Activated T-cell treated with anti-CD3 and anti-CD28 coated beads, Interleukin-2, amount 50 U/mL, for 72 hours (primary cell): Measurements from ENCODE around the gene LRRC49. TPM values are rescaled to one million over a fixed set of nuclear protein-coding genes. Genes with fewer than 3 reads are reported as not detected.
"Not testable (repeated sequence)": the region's sequence is repeated elsewhere in the genome, so short reads cannot be mapped to it uniquely, and the experiment has no call there.

ENCODE experiments used
- ATAC-seq, 2 donors: fragments of 150-1000 bp; cut with Tn5 transposase; replicated peaks in 1 of 2; 2 replicates each; pipeline ENCODE4 v1.10.0; 2021; ENCODE audit warnings: moderate library complexity in 2 of 2, mild to moderate bottlenecking in 1 of 2
- DNase-seq, 2 donors: peaks; one replicate each; pipeline ENCODE4 v3.0.0; 2021 to 2022; ENCODE audit warnings: mixed read lengths in 1 of 2
- H3K27ac Mint-ChIP-seq: one replicate; pipeline ENCODE4 v1.8.0; 2022; ENCODE audit warnings: mild to moderate bottlenecking, moderate library complexity, mixed read lengths
- H3K27me3 Mint-ChIP-seq: one replicate; pipeline ENCODE4 v1.8.0; 2022; ENCODE audit warnings: low read depth, mixed read lengths
- H3K36me3 Mint-ChIP-seq, 2 donors: one replicate each; pipeline ENCODE4 v1.8.0; 2022; ENCODE audit warnings: mixed read lengths in 2 of 2, mild to moderate bottlenecking in 1 of 2; ENCODE audit not compliant: insufficient read depth in 2 of 2
- H3K4me1 Mint-ChIP-seq: one replicate; pipeline ENCODE4 v1.8.0; 2022; ENCODE audit warnings: low read depth, mixed read lengths
- H3K4me3 Mint-ChIP-seq, 2 donors: one replicate each; pipeline ENCODE4 v1.8.0; 2022; ENCODE audit warnings: mild to moderate bottlenecking in 2 of 2, mixed read lengths in 2 of 2, moderate library complexity in 2 of 2
- H3K9me3 Mint-ChIP-seq, 2 donors: one replicate each; pipeline ENCODE4 v1.8.0; 2022; ENCODE audit warnings: mixed read lengths in 2 of 2
- total RNA-seq, 2 donors: library from RNA; stranded (reverse); gene quantifications; one replicate each; pipeline ENCODE4 v1.2.3, GENCODE V29; 2022

Gene LRRC49
- total RNA-seq, 2 donors from 2014 or later: 0.41 to 2.2 TPM

DNA sequence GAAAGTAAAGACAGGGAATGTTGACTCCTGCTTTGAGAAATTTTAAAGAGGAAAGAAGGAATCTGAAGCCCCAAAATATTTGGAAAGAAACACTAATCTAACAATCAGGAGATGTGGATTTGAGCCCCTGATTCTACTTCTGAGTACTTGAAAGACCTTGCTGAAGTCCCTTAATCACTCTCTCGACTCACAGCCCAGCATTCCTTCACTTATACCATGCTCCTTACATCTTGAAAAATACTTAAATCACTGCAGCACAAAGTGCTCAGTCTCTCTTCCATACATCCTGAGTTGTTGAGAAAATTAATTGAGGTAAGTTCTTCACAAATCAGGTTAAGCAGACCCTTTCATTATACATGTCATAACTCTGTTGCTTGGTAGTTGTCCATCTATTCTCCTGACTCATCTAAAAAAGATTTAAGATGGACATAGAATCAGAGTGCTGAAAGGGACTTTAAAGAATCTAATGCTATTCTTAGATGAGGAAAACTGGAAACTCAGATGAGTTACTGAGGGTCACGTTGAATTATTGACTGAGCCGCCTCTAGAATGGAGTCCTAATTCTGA, 149.8 kb downstream of the LRRC49 start:
- ATAC-seq (no peak), DNase-seq (no peak)
- H3K27me3 Mint-ChIP-seq: peaks cover 14% of the 10 kb centered on the region
- no peaks in the 10 kb centered on the region for H3K36me3 Mint-ChIP-seq
- no peaks in the 10 kb centered on the region for H3K4me1 Mint-ChIP-seq
- H3K4me3 Mint-ChIP-seq: no peak overlapping the region
- no peak overlapping the region for H3K27ac Mint-ChIP-seq
- H3K9me3 Mint-ChIP-seq: no peaks in the 10 kb centered on the region

DNA sequence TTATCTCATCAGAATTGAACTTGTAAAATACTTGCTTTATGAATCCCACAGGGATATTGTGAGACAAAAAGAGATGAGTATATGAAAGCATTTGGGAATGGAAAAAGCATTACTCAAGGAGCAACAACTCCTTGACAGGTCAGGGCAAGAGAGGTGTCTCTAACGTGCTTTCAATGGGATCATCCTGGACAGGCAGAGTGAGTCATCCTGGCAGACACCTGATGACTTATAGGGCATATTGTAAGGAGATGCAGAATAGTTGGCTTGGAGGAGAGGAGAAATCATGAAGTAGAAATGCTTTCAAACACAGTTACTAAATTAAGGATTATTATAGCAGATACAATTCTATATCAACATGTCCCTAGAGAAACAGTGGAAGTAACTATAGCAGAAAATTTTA, 150.7 kb downstream of the LRRC49 start:
- peaks cover 14% of the 10 kb centered on the region for H3K27me3 Mint-ChIP-seq
- H3K27ac Mint-ChIP-seq: no peak overlapping the region
- H3K4me1 Mint-ChIP-seq: no peaks in the 10 kb centered on the region
- no peaks in the 10 kb centered on the region for H3K36me3 Mint-ChIP-seq
- no peak overlapping the region for H3K4me3 Mint-ChIP-seq
- no peak for ATAC-seq
- H3K9me3 Mint-ChIP-seq: no peaks in the 10 kb centered on the region
- no peak for DNase-seq

DNA sequence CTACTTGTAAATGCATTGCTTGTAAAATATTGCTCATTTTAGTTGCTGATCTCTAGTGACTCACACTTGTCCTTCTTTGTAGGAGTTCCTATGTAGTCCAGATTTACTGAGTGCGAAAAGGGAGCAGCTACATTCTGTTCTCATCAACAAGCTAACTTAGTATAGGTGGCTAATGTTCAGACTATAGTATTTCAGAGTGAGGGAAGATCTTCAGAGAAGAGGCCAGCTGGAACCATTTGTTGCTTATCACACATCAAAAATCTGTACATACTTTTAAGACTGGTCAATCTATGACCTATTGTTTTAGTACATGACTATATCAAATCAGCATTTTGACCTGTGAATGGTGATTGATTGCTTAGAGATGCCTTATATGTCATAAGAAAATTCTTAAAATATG, 151.4 kb downstream of the LRRC49 start:
- Mint-ChIP-seq H3K9me3 (no peaks in the 10 kb centered on the region), H3K27ac (no peak overlapping the region), H3K36me3 (no peaks in the 10 kb centered on the region), H3K4me1 (no peaks in the 10 kb centered on the region), H3K27me3 (peaks cover 8% of the 10 kb centered on the region), H3K4me3 (no peak overlapping the region)
- ATAC-seq (no peak), DNase-seq (no peak)

DNA sequence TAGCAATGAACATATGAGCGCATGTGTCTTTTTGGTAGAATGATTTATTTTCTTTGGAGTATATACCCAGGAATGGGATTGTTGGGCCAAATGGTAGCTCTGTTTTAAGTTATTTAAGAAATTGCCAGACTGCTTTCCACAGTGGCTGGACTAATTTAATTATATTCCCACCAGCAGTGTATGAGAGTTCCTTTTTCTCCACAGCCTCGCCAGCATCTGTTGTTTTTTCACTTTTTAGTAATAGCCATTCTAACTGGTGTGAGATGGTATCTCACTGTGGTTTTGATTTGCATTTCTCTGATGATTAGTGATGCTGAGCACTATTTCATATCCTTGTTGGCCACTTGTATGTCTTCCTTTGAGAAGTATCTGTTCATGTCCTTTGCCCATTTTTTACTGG, 153.5 kb downstream of the LRRC49 start:
- H3K36me3 Mint-ChIP-seq, H3K27ac Mint-ChIP-seq, DNase-seq, H3K4me1 Mint-ChIP-seq, H3K9me3 Mint-ChIP-seq, ATAC-seq, H3K4me3 Mint-ChIP-seq: not testable (repeated sequence)
- peaks cover 11% of the 10 kb centered on the region for H3K27me3 Mint-ChIP-seq

DNA sequence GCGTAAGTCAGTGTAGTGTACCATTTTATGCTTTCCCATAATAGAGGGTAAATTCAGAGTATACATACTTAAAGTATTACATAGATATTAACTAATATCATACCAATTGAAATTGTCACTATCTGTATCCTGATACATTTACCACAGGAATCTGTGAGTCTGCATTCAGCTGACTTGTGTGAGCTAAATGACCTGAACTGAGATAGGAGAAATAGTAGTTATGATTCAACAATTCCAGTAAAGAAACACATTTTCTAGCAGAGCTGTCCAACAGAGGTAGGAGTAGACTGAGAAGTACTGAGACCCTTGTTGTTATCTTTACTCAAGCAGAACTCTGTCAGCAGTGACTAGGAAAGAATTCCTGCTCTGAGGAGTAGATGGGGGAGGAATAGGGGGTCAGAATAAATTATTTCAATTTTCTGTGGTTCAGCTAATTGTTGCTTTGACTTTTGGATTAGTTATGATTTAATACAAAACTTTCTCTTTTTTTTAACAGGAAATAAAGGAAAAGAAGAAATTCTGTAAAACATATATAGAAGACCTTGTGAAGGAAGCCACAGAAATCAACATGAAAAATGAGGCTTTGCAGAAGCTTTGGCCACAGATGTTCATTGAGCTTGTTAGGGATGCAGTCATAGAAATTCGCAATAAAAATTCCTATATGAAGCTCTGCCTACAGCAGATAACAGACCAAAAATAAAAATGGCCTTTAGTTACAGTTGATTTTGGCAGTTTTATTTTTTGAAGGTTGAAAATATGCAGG, 156.5 kb downstream of the LRRC49 start:
- Mint-ChIP-seq H3K27ac (no peak overlapping the region), H3K36me3 (peaks cover 0 to 1% of the 10 kb centered on the region in 2 donors), H3K4me3 (no peak overlapping the region), H3K27me3 (peaks cover 21% of the 10 kb centered on the region), H3K9me3 (no peaks in the 10 kb centered on the region), H3K4me1 (no peaks in the 10 kb centered on the region)
- DNase-seq: no peak
- ATAC-seq: no peak

GRCh38 chr15:71049706-71050422, 157.2 kb downstream of the LRRC49 start:
- DNase-seq: no peak
- Mint-ChIP-seq H3K36me3 (peaks cover 0 to 1% of the 10 kb centered on the region in 2 donors), H3K27ac (no peak overlapping the region), H3K4me3 (no peak overlapping the region), H3K9me3 (no peaks in the 10 kb centered on the region), H3K4me1 (no peaks in the 10 kb centered on the region), H3K27me3 (peaks cover 22% of the 10 kb centered on the region)
- no peak for ATAC-seq

GRCh38 chr15:71050461-71050860, 157.8 kb downstream of the LRRC49 start:
- Mint-ChIP-seq H3K9me3 (no peaks in the 10 kb centered on the region), H3K36me3 (peaks cover 0 to 1% of the 10 kb centered on the region in 2 donors)

DNA sequence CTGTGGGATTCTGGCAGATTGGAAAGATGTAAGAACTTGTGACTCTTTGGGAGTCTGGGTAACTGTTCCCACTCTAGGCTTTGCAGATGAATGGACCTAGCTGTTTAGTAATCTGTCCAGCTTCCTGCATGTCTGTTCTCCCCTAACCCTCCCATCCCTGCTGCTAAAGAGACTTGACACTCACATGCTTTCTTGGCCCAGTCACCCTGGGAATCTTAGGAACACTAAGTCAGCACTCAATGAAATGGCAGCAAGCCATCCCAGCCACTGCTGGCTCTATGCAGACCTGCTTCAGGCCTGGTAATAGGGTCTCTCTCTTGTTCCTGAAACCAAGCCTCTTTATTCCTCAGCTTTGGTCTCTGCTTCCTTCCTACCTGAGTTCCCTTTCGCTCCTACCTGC, 158.9 kb downstream of the LRRC49 start:
- H3K9me3 Mint-ChIP-seq: no peaks in the 10 kb centered on the region
- H3K4me1 Mint-ChIP-seq: no peaks in the 10 kb centered on the region

More at GRCh38 chr15:71050461-71050860, 157.8 kb downstream of the LRRC49 start:
- DNase-seq (no peak), ATAC-seq (no peak)
- H3K4me1 Mint-ChIP-seq: no peaks in the 10 kb centered on the region
- peaks cover 22% of the 10 kb centered on the region for H3K27me3 Mint-ChIP-seq
- no peak overlapping the region for H3K27ac Mint-ChIP-seq
- no peak overlapping the region for H3K4me3 Mint-ChIP-seq

DNA sequence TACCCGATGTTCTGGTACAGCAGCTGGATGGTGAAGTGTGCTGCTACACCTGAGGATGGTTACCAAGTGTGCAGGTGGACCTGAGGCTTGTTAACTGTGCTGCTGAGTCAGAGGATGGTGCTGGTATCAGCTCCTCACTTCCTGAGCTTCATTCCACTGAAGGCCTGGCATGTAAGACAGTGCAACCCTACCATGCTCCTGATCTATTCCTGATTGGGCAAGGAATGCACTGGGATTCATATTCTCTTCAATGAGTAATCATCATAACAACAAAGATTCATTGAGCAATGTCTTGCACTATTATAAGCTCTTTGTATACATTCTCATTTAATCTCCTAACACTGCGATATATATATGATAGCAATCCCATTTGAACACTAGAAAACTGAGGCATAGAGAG, 159.7 kb downstream of the LRRC49 start:
- Mint-ChIP-seq H3K9me3 (no peaks in the 10 kb centered on the region), H3K4me3 (no peak overlapping the region), H3K4me1 (no peaks in the 10 kb centered on the region), H3K27ac (no peak overlapping the region), H3K36me3 (peaks cover 0 to 1% of the 10 kb centered on the region in 2 donors), H3K27me3 (peaks cover 22% of the 10 kb centered on the region)
- DNase-seq (no peak), ATAC-seq (no peak)

More for the DNA sequence above, 158.9 kb downstream of the LRRC49 start:
- Mint-ChIP-seq H3K36me3 (peaks cover 0 to 1% of the 10 kb centered on the region in 2 donors), H3K4me3 (no peak overlapping the region), H3K27ac (no peak overlapping the region), H3K27me3 (peaks cover 22% of the 10 kb centered on the region)
- DNase-seq (no peak), ATAC-seq (no peak)

DNA sequence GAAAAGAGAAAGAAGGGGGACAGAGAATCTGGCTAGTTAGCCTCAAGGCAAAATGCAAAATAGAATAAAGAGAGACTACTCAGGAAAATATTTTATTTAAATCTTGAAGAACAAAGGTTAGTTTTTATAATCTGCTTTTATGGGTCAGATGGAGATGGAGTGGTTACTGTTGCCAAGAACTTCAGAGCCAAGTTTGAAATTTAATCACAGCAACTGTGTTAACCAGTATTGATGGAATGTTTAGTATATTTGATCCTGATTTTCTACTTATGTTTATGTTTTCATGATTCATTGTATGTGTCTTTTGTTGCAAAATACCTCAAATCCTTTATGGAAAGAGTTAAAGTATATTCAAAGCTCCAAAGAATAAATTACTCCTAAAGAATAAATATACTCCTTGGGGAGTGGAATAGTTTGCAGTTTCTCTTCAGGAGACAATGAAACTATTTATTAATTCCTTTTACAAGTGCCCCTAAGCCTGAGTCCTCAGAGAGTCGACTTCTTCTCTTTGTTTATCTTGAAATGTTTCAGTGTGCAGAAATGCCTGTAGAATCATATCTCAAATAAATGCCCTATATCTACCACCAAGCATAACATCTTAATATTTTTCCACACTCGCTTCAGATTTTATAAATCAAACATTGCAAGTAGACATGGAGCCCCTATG, 161.8 kb downstream of the LRRC49 start:
- Mint-ChIP-seq H3K4me1 (no peaks in the 10 kb centered on the region), H3K9me3 (no peaks in the 10 kb centered on the region), H3K27ac (no peak overlapping the region), H3K27me3 (peaks cover 20% of the 10 kb centered on the region), H3K4me3 (no peak overlapping the region), H3K36me3 (peaks cover 0 to 1% of the 10 kb centered on the region in 2 donors)
- DNase-seq (no peak), ATAC-seq (no peak)

- no peak for ATAC-seq
- no peaks in the 10 kb centered on the region for H3K4me1 Mint-ChIP-seq
- H3K9me3 Mint-ChIP-seq: no peaks in the 10 kb centered on the region
These were observed 162.8 kb downstream of the LRRC49 start for GRCh38 chr15:71055461-71055860.

DNA sequence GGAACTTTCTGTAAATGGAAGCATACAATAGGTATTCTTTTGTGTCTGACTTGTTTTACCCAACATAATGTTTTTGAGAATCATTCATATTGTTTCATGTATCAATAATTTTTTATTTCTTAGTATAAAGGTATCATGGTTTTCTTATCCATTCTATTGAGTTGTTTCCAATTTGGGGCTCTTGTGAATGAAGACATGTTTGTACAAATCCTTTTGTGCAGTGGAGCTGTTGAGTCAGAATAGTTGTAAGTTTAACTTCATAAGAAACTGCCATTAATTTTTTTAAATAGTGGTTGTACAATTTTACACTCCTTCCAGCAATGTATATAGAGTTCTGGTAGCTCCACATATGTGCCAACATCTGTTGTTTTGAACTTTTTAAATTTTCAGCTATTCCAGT, 163.5 kb downstream of the LRRC49 start:
- Mint-ChIP-seq H3K36me3 (peaks cover 0 to 3% of the 10 kb centered on the region in 2 donors), H3K4me1 (no peaks in the 10 kb centered on the region), H3K4me3 (no peak overlapping the region), H3K27me3 (peaks cover 21% of the 10 kb centered on the region), H3K27ac (no peak overlapping the region), H3K9me3 (no peaks in the 10 kb centered on the region)
- DNase-seq: no peak
- ATAC-seq: no peak

More at GRCh38 chr15:71055461-71055860, 162.8 kb downstream of the LRRC49 start:
- Mint-ChIP-seq H3K27ac (no peak overlapping the region), H3K27me3 (peaks cover 15% of the 10 kb centered on the region), H3K36me3 (peaks cover 0 to 3% of the 10 kb centered on the region in 2 donors), H3K4me3 (no peak overlapping the region)
- DNase-seq: no peak

GRCh38 chr15:71057143-71057542, 164.5 kb downstream of the LRRC49 start:
- peaks cover 0 to 3% of the 10 kb centered on the region in 2 donors for H3K36me3 Mint-ChIP-seq
- H3K27me3 Mint-ChIP-seq: peaks cover 28% of the 10 kb centered on the region
- no peak for DNase-seq
- H3K9me3 Mint-ChIP-seq: no peaks in the 10 kb centered on the region
- no peak for ATAC-seq
- H3K4me3 Mint-ChIP-seq: no peak overlapping the region
- no peaks in the 10 kb centered on the region for H3K4me1 Mint-ChIP-seq
- no peak overlapping the region for H3K27ac Mint-ChIP-seq
